Activated CD8-positive, alpha-beta memory T cell treated with anti-CD3 and anti-CD28 coated beads, Interleukin-2, amount 50 U/mL, for 1 hour (primary cell): ENCODE data around the gene ANXA8.

Experiments
- DNase-seq: peaks from one replicate; pipeline ENCODE4 v3.0.0-alpha.2; 2020; ENCODE audit errors: extremely low read depth

The ANXA8 gene

DNA sequence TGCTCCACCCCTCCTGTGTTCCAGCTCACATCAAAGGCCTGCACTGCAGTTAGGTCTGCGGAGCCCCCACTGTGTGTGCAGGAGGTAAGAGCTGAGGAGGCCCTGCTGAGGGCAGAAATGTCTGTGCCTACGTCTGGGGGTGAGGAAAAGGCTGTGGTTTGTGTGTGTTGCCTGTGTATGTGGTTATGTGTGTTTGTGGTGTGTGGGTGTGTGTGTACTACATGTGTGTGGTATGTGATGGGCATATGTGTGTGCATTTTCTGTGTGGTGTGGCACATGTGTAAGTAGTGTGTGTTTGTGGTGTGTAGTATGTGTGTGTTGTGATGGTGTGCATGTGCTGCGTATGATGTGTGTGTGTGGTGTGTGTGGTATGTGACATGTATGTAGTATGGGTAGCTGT is 36.2 kb downstream of the ANXA8 start:
- DNase-seq, result no peak

DNA sequence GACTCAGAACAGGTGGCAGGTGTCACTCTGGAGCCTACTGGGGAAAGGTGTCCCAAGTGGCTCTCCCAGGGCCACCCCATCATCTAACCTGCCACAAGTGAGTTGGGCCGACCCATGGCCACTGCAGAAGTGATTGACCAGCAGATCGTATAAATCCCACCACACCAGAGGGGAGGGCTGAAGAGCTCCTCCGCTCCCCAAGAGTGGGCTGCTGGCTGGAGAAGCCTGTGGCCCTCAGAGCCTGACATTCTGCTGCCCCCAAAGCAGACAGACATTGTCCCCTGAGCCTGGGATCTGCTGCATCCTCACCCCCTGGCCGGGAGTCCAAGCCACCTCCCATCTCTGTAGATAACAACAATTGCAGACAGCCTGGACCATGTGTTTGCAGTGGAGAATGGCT is 36.7 kb downstream of the ANXA8 start:
- DNase-seq, result no peak

DNA sequence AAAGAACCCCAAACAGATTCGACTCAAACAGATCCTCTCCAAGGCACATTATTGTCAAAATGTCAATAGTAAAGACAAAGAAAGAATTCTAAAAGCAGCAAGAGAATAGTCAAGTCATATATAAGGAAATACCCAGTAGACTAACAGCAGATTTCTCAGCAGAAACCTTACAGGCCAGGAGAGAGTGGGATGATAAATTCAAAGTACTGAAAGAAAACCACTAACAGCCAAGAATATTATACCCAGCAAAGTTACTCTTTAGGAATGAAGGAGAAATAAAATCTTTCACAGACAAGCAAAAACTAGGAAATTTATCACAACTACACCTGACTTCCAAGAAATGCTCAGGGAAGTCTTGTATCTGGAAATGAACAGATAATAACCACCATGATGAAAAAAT is 38.2 kb downstream of the ANXA8 start:
- DNase-seq, result no peak

GRCh38 chr10:47444047-47444446 is 39.9 kb downstream of the ANXA8 start:
- no peak for DNase-seq

GRCh38 chr10:47443145-47443544 is 40.8 kb downstream of the ANXA8 start:
- no peak for DNase-seq

GRCh38 chr10:47442351-47442750 is 41.6 kb downstream of the ANXA8 start:
- DNase-seq, result no peak

- DNase-seq, result no peak
These were observed 42.0 kb downstream of the ANXA8 start for GRCh38 chr10:47441938-47442337.

DNA sequence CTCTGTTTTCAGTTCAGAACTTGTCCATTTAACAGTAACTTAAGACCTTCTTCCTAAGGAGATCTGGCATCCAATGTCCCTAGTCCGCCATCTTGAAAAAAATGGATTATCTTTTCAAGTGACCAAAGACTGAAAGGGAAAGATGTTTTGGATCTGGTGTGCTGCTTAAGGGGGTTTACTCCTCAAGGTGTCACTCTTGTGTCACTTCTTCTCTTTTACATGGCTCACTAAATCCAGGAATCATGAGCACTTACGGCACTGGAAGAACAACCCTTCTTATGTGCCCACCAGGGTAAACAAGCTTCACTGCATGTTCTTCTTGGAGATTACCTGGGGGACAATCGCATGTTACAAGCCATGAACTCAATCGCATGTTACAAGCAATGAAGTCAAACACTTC is 43.7 kb downstream of the ANXA8 start:
- no peak for DNase-seq

GRCh38 chr10:47438857-47439474 is 44.9 kb downstream of the ANXA8 start:
- DNase-seq, result no peak

- no peak for DNase-seq
These were observed 48.8 kb downstream of the ANXA8 start for GRCh38 chr10:47435081-47435480.

GRCh38 chr10:47425813-47426419 is 58.0 kb downstream of the ANXA8 start:
- no peak for DNase-seq

DNA sequence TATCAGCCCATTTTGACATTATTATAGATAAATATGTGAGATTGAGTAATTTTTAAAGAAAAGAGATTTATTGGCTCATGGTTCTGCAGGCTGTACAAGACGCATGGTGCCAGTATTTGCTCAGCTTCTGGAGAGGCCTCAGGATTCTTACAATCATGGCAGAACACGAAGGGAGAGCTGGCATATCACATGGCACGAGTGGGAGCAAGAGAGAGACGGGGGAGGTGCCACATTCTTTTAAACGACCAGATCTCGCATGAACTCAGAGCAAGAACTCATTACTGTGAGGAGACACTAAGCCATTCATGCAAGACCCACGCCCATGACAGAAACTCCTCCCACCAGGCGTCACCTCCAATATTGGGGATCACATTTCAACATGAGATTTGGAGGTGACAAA is 59.7 kb downstream of the ANXA8 start:
- DNase-seq, result no peak

GRCh38 chr10:47423476-47423875 is 60.4 kb downstream of the ANXA8 start:
- no peak for DNase-seq

DNA sequence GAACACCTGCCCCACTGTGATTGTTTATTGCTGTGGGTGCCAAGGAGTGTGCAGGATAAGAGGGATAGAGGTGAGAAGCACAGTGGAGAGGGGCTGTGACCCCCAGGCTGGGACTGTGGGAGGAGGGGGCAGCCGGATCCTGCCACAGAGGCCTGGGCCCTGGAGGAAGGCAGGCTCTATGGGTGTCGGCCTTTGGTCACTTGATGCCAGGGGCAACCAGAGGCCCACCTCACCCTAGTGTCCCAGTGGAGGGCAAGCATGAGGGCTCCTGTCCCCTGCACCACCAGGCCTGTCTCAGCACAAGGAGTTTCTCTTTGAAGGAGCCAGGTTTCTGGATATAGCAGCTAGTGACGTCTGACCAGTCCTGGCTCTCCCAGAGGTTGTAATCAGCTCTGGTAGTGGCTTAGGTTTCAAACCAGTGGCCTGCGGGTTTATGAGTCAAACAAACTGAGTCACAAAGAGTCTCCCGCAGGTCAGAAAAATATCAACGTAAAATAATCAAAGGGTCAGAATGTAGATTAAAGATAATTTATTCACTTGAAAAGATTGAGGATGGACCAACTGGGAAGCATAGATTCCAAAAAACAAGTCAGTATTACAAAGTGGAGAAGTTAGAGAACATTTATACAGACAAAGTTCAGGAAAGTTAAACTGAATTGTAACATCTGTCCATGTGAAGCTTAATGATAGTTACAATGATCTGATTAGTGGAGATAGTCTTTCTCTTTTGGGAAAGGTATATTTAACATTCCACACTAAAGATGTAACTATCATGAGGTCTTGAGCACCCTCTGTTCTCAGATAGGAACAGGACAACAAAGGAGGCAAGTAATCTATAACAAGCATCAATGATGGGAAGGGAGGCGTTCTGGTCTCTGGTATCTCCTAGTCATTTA is 62.6 kb downstream of the ANXA8 start:
- no peak for DNase-seq

GRCh38 chr10:47420305-47421056 is 63.4 kb downstream of the ANXA8 start:
- DNase-seq, result no peak

GRCh38 chr10:47419421-47419820 is 64.5 kb downstream of the ANXA8 start:
- no peak for DNase-seq

DNA sequence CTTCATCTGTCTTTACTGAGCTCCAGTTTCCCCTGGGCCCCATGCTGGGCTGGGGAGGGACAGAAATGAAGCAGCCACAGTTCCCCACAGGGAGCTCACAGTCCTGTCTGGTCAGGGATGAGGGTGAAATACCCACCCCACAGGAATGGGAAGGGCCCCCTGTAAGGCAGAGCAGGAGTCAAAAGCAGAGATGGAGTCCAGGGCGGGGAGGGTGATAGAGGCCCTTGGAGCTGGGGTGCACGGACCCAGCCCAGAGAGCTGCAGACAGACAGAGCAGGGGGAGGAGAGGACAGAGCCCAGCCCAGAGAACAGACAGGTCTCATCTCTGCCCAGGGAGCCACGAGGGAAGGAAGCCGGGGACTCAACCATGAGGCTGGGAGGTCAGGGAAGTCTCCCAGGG is 64.9 kb downstream of the ANXA8 start:
- no peak for DNase-seq

GRCh38 chr10:47418321-47418720 is 65.6 kb downstream of the ANXA8 start:
- DNase-seq, result no peak
